Measurements from ENCODE around the gene CALML5.
A peak's percentile ranks its signal among the peaks of the same experiment; 100 is the strongest.

CALML5 gene

GRCh38 chr10:5465976-5466450 is 33.4 kb downstream of the CALML5 start:
- Histone ChIP-seq H3K27ac (no peak overlapping the region), H3K4me3 (no peak overlapping the region)
- no peak for DNase-seq (ENCODE audit: low spot score)
- no peak for TF ChIP-seq CTCF (IDR thresholded peaks at IDR 0.05)

GRCh38 chr10:5464546-5464945 is 34.8 kb downstream of the CALML5 start:
- DNase-seq (ENCODE audit: low spot score) = no peak
- no peak overlapping the region for H3K4me3 ChIP-seq
- TF ChIP-seq CTCF (IDR thresholded peaks at IDR 0.05) = no peak
- H3K27ac ChIP-seq = no peak overlapping the region

- no peak overlapping the region for H3K27ac ChIP-seq
- TF ChIP-seq CTCF (IDR thresholded peaks at IDR 0.05) = no peak
- no peak overlapping the region for H3K4me3 ChIP-seq
- no peak for DNase-seq (ENCODE audit: low spot score)
Observed at GRCh38 chr10:5462841-5463293, 36.5 kb downstream of the CALML5 start.

- TF ChIP-seq CTCF (IDR thresholded peaks at IDR 0.05) = no peak
- peak overlapping the region in 1 of 2 donors; percentile 13 for H3K27ac ChIP-seq
- no peak for DNase-seq (ENCODE audit: low spot score)
- peak overlapping the region; percentile 23 for H3K4me3 ChIP-seq
Observed at GRCh38 chr10:5461914-5462840, 37.2 kb downstream of the CALML5 start.

GRCh38 chr10:5461203-5461588 is 38.2 kb downstream of the CALML5 start:
- no peak for TF ChIP-seq CTCF (IDR thresholded peaks at IDR 0.05)
- DNase-seq (ENCODE audit: low spot score) = no peak
- H3K4me3 ChIP-seq = peak overlapping the region; percentile 23
- no peak overlapping the region for H3K27ac ChIP-seq

- H3K27ac ChIP-seq = no peak overlapping the region
- TF ChIP-seq CTCF (IDR thresholded peaks at IDR 0.05) = no peak
- DNase-seq (ENCODE audit: low spot score) = no peak
- no peak overlapping the region for H3K4me3 ChIP-seq
Observed at GRCh38 chr10:5460468-5461202, 38.7 kb downstream of the CALML5 start.

Data from coronary artery (tissue), 2 donors.